Stimulated activated CD4-positive, alpha-beta T cell treated with anti-CD3 and anti-CD28 coated beads, Interleukin-15, amount 100 ng/mL, for 24 hours (primary cell): ENCODE results near the gene INPP5D.
"Not testable (repeated sequence)": the region's sequence is repeated elsewhere in the genome, so short reads cannot be mapped to it uniquely, and the experiment has no call there.

ENCODE experiments used
- DNase-seq: peaks from one replicate; pipeline ENCODE4 v3.0.0-alpha.2; 2020

The INPP5D gene

DNA sequence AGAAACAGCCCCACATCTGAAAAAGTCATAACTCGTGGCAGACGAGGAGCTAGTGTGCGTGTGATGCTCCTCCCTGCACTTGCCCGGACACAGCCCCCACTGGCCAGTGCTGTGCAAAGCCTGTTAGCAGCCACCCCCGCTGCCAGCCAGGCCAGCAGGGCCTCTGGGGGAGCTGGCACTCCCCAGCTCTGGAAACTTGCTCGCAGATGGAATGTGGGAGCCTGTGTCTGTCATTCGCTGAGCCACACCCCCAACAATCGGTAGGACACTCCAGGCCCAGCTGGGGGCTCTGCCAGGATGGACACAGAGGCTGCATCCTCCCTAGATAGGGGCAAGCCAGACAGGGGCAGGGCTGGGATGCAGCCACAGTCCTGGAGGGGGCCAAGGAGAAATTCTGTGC, 128.9 kb downstream of the INPP5D start:
- DNase-seq: no peak

DNA sequence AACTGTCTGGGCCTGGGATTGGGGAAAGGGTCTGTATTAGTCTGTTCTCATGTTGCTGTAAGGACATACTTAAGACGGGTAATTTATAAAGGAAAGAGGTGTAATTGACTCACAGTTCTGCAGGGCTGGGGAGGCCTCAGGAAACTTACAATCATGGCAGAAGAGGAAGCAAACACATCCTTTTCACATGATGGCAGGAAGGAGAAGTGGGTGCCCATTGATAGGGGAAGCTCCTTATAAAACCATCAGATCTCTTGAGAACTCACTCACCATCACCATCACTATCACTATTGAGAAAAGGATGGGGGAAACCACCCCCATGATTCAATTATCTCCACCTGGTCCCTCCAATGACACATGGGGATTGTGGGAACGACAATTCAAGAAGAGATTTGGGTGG, 130.9 kb downstream of the INPP5D start:
- DNase-seq: not testable (repeated sequence)

DNA sequence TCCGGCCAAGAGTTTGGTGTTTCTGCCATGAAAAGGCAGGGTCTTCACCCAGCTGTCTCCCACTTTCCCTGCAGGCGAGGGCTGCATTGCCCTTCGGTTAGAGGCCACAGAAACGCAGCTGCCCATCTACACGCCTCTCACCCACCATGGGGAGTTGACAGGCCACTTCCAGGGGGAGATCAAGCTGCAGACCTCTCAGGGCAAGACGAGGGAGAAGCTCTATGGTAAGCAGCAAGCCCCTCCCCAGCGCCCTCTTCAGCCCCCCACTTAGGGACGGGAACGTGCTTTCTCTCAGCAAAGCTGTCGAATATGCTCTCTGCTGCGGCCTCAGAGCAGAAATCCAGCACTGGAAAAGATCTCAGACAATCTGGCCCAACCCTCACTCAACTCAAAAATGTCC, 133.6 kb downstream of the INPP5D start:
- no peak for DNase-seq

DNA sequence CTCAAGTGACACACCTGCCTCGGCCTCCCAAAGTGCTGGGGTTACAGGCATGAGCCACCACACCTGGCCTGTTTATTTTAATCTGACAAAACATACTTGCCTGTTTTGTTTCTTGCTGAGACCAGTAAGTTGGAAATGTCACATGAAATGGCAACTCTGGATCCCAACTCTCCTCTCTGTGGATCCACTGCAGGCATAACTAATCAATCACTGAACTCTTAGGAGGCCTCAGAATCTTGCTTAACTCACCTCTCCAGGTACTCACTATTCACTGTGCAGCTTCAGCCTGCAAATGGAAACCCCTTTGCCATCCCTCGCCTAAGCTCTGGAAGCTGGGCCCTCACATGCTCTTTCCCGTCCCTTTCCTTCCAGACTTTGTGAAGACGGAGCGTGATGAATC, 134.9 kb downstream of the INPP5D start:
- DNase-seq: no peak

DNA sequence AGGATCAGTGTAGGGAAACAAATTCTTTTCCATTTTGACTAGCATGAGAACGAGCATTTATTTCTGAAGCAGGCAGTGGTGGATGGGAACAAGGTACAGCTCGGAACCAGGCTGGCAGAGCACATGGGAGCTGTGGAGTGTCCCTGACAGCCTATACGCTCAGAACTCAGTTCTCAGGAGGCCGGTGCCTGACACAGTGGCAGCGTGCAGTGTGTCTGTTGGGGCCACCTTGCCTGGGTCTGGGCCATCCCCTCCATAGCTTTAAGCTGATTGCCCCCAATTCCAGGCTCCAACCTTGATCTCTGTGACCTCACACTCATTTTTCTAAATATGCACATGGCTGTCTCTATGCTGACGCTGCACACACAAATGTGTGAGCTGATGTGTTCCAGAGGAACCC, 136.9 kb downstream of the INPP5D start:
- DNase-seq: no peak

DNA sequence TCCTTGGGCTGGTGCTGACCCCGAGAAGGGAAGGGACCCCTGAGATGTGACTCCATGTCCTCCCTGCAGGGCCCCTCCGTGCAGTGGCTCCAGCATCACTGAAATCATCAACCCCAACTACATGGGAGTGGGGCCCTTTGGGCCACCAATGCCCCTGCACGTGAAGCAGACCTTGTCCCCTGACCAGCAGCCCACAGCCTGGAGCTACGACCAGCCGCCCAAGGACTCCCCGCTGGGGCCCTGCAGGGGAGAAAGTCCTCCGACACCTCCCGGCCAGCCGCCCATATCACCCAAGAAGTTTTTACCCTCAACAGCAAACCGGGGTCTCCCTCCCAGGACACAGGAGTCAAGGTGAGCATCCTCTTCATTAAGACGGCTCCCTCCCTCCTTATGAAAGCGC, 137.9 kb downstream of the INPP5D start:
- no peak for DNase-seq

DNA sequence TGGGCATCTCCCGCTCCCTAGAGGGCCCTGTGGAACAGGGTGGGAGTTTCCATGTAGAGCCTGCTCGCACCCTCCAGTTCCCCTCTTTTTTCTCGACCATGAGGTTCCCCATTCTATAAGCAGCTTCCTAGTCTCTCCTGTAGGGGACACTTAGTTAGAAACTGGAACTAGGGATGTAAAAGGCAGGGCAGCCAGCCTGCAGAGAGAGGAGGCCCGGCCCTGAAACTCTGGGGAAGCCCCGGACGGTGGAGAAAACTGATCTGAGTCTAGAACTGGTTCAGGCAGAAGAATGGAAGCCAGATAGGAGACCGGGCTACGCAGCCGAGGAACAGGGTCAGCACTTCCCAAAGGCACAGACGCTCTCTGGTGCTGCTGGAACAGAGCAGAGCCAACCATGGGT, 139.7 kb downstream of the INPP5D start:
- DNase-seq: no peak

DNA sequence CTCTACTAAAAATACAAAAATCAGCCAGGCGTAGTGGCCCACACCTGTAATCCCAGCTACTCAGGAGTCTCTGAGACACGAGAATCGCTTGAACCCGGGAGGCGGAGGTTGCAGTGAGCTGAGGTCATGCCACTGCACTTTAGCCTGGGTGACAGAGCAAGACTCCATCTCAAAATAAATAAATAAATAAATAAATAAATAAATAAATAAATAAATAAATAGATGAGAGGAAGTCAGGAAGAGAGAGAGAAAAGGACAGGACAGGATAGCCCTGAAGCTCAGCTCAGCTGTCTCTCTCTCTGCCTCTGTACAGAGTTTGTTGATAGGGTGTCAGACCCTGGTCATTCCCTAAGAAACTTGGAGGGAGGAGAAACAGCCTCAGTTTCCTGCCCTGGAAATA, 140.6 kb downstream of the INPP5D start:
- DNase-seq: not testable (repeated sequence)

DNA sequence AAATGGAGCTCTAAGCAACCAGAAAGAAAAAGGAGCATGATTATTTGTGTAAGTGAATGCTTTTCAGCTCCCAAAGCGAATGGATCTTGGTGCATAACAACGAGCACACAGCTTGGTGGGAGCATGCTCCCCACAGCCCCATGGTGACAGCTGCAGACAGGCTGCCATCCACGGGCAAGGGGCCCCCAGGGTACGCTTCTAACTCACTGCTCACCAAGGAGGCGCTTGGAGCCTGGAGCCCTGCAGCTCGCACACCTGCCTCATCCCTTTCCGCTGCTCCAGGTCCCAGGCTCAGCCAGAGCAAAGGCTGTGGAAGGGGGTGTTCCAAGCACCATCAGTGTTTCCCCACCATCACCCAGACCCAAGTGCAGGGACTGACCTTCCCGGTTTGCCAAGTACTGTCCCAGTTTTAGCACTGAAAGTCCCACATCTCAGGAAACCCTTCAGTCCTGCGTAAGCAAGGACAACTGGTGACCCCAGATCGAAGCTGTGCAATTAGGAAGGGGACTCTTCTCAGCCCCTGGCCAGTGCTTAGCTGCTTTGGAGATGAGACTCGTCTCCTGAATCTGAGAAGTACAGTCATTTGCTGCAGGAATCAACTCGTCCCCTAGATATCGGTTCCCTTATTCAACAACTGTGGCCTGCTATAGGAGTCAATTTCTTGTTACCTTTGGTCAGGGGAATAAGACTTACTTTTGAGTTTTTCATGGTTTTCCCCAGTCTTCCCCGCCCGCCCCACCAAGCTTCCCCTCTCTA, 141.3 kb downstream of the INPP5D start:
- DNase-seq: no peak

DNA sequence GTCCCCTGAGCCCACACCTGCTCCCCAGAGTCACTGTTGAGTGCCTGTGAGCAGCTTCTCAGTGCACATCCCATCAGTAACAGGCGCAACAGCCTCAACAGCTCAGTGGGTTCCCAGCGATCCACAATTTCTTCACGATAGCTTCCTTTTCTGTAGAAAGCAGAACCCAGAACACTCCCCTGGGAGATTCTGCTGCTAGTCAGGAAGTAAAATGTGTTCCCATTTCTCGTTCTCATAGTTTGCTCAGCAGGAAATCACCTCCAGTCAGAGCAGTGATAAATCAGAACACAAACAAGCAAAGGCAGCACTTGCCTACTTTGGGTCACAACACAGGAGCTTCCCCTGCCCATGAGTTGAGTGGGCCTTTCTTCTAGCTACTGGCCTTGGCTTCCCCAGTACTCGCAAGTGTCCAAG, 142.4 kb downstream of the INPP5D start:
- no peak for DNase-seq

DNA sequence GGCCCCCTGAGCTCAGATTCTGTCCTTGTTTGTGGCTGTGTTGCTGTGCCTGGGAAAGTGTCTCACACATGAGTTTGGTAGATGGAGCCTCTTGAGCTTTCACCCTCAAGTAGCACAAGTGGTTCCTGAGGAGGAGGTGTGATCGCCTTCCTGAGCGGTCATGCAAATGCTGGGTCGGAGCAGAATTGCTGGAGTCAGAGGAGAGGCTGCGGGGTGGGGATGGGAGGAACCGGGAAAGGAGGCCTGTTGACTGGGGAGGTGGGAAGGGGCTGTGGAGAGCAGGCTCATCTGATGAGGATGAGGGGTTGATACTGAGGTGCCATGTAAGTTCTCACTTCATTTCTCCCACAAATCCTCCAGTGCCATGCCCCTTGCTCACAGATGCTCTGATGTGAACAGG, 142.9 kb downstream of the INPP5D start:
- no peak for DNase-seq

DNA sequence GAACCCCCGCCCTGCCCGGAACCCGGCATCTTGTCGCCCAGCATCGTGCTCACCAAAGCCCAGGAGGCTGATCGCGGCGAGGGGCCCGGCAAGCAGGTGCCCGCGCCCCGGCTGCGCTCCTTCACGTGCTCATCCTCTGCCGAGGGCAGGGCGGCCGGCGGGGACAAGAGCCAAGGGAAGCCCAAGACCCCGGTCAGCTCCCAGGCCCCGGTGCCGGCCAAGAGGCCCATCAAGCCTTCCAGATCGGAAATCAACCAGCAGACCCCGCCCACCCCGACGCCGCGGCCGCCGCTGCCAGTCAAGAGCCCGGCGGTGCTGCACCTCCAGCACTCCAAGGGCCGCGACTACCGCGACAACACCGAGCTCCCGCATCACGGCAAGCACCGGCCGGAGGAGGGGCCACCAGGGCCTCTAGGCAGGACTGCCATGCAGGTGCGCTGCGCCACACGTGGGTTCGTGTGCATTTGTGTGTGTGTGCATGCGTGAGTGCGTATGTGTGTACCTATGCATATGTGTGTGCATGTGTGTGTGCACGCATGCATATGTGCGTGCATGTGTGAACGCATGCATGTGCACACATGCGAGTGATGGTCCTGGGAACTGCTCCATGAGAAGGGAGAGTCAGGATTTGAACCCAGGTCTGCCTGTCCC, 144.3 kb downstream of the INPP5D start:
- DNase-seq: no peak

DNA sequence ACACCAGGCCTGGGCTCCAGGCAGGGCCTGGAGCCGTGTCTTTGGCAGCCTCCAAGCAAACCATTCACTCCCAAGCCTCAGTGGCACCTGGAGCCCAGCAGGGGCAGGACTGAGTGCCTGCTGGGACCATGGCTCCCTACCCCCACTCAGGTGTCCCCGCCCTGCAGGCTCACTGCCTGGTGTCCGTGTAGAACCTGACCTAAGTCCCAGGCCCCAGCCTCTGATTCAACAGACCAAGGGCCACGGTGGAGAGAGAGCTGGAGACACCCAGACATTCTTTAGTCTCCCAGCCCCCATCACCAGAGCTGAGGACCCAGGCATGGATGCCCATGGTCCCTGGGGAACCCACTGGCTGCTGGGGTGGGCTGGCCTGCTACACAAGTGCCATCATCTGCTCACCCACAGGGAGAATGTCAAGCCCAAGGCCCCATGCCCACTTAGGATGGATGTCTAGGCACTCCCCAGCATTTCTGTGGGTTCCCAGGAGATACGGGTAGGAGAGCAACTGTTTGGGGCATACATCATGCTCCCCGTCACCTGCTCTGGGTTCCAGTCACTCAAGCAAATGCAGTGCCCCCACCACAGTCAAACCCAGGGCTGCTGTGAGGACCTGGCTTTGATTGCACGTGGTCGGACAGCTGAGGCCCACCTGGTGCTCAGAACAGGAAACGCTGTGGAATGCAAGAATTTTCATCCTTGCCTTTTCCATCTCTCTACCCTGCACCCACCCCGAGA, 148.4 kb downstream of the INPP5D start:
- no peak for DNase-seq

DNA sequence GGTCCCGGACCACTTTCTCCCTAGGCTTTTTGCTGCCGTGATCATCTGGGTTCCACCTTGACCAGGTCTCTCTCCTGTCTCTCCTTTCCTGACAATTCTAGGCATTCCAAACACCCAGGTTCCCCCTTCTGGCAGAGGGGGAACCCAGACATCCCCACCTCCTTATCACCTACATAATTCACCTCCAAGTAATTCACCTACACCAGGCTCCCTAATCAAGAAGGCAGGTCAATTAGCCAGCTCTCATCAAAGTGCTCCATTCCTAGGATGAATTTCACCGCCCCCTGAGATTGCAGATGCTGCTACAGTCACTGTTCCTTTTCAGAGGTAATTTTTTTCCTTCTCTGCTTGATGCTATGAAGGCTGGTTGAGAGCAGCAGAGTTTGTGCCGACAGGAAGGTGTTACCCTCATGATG, 149.0 kb downstream of the INPP5D start:
- DNase-seq: no peak

DNA sequence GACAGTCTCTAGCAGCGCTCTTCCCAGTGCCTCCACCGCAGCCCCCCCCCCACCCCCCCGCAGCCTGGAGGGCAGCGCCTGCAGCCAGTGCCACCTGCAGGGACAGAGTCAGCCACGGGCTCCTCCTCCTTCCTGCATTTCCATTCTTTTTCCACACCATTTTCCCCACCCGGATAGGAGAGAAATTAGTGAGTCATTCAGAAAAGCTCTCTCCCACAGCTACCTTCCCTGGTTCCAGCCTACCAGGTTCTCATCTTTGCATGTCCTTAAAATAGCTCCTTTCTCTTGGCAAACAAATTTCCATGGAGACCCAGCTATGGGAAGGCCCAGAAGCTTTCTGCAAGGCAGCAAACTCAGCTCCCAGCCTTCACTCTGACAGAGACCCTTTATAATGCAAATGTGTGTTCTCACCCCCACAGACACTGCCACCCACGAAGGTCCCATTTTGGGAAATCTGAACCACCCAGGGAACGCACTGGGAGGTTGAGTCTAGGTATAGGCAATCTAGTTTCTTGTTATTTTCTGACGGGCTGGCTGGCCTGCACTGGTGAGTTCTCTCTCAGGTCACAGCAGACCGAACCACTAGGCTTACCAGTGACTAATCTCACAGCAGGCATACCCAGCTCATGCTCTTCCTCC, 149.5 kb downstream of the INPP5D start:
- DNase-seq: no peak

DNA sequence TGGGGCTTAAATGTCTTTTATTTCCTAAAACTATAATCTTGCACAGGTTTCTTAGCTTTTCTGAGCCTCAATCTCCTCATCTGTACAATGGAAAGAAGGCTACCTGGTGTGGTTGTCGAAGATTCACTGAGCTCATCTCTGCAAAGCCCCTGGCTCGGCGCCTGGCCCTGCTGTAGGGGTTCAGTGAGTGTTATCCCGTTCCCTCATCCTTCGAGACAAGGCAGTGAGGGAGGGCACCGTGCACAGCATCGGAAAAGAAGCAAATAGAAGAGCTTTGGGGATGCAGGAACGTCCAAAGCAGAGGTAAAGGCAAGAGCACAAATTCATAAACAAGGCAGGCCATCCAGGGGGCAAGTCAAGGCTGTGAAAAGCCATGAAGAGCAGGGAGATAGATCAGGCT, 150.1 kb downstream of the INPP5D start:
- no peak for DNase-seq

DNA sequence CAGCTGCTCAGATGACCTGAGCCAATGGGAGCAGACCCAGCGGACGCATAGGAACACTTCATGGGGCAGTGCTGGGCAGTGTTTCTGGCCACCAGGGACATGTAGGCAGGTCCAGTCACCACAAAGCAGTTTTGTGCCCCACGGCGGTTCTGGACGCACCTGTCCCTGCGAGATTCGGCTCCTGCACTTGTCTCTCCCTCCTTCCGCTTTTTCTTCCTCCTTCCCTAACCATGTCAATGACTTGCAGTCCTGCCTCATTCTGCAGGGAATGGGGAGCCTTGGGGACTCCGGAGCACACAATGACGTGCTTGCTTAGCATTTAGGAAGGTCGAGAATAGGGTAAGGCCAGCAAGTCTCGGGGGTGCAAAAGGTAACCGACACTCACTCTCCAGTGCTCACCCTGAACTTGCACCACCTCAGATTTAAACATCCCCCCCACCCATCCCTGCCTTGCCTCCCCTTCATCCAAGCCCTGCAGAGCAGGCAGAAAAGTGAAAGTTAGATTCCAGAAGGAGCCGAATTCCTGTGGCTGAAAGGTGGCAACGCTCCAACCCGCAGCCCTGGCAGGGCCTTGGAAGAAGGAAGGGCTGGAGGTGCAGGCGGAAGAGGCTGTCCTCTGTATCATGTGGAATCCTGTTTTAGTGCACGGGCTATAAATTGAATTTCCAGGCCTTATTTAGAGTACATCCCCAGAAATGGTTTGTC, 150.9 kb downstream of the INPP5D start:
- no peak for DNase-seq

DNA sequence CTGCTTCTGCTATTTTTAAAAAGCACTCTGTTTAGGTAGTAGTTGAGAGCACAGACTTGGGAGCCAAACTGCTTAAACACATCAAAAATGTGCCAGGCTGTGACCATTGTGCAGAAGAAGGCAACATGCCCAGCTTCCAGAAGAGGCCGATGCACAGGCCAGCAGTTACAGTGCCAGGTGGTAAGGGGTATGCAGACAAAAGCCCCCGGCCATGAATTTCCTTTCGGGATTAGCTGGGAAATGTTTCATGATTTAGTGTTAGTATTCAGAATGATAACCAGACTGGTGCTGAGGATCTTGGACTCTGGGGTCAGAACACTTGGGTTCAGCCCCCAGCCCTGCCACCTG, 151.4 kb downstream of the INPP5D start:
- DNase-seq: no peak

DNA sequence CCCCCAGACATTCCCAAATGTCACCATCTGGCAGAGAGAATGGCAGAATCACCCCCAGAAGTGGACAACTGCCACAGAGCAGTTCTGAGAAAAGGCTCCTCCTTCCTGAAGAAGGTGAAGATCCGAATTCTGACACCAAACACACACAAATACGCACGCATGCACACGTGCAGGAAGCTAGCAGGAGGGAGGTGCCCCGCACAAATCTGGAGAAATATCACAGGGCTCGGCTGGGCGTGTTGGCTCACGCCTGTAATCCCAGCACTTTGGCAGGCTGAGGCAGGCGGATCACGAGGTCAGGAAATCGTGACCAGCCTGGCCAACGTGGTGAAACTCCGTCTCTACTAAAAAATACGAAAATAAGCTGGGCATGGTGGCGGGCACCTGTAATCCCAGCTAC, 152.9 kb downstream of the INPP5D start:
- DNase-seq: no peak

DNA sequence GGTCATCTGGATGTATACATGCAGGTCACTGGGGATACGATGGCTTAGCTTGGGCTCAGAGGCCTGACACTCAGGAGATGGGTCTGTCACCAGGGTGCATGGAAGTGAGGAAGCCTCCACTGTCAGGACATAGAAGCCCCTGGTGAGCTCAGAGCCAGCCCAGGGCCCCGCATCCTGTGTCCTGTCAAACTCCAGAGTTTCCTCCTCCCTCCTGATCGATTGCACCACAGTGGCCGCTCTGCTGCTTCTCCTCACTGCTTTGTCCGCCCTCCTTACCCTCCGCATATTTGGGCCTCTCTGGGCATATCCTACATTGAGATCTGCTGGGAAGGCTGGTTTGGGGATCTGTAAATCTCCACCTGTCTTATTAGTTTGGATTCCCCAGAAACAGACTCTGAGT, 153.8 kb downstream of the INPP5D start:
- no peak for DNase-seq

DNA sequence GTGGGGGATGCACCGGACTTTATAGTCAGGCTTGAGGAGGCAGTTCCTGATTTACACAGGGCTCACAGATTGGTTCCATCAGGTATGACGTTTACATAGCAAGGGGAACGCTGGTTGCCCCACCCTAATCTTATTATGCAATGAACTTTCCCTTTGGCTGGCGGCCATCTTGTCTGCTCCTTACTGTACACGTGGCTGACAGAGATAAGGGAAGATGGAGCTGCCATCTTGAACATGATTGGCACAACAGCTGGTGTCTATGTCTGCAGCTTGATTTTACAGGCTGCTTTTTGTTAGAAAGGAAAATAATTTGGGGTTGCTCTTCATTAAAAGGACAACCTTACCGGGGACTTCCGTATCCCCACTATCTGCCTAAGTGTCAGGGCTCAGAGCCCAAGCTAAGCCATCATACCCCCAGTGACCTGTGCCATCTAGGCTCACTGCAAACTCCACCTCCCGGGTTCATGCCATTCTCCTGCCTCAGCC, 157.8 kb downstream of the INPP5D start:
- no peak for DNase-seq

DNA sequence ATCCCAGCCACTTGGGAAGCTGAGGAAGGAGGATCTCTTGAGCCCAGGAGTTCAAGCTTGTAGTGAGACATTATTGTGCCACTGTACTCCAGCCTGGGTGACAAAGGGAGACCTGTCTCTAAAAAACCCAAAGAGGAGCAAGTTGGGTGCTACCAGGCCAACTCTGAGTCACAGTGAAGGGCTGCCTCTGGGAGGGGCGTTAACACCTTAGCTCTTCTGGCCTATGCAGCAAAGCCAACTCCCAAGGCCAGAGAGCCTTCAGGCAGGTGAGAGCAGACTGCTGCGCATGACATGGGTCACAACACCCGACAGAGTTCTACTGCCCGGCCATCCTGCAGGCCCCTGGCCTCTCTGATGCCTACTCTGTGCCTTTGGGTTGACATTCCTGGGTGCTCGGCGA, 158.7 kb downstream of the INPP5D start:
- DNase-seq: no peak

DNA sequence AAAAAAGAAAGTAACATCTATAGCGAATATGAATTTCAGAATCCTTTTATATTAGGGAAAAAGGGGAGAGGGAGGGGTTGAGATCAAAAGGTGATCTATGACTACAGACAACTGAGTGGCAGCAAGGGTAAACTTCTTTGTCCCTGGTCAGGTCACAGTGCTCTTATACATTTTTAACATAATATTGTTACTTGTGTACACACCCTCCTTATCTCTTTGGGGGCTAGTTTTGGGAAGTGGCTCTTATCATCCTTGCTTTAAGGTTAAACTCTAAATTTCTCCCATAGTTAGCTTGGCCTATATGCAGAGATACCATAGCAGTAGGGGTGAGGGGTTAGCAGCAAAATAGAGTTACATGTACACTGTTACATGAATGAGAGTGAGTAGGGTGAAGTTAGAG, 159.7 kb downstream of the INPP5D start:
- DNase-seq: no peak
